Measurements from ENCODE around the gene DNAH8. TPM values are rescaled to one million over a fixed set of nuclear protein-coding genes. Genes with fewer than 3 reads are reported as not detected.
"Not testable (repeated sequence)": the region's sequence is repeated elsewhere in the genome, so short reads cannot be mapped to it uniquely, and the experiment has no call there.

The DNAH8 gene
- total RNA-seq, 1 donor from 2014 or later: not detected

DNA sequence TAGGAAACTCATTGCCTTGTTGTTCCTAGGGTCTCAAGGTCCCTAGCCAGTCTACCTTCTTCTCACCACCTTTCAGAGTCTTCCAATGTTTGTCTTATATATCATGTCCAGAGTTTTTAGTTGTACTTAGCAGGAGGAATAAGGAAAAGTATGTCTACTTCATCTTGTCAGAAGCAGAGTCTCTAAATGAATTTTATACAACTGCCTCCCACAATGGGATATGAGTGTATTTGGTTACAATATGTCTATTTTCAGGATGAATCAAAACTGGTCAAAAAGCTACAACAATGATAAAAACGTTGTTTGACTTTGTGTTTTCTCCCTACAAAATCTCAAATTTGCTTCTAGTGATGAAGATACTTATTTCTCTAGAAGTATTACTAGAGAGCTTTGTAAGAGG, 19.2 kb upstream of the DNAH8 start:
- no peaks in the 10 kb centered on the region for H3K27me3 Mint-ChIP-seq (ENCODE audit: low read depth, unreplicated experiment)
- Histone ChIP-seq H3K9ac (ENCODE audit: low read length) (no peak overlapping the region), H3K79me2 (ENCODE audit: insufficient read depth, low read length) (peaks cover 84% of the 10 kb centered on the region), H3K27ac (ENCODE audit: low read depth, low read length) (no peak overlapping the region), H2AFZ (ENCODE audit: low read depth, low read length) (no peak overlapping the region), H3K4me3 (ENCODE audit: insufficient read depth, low read depth, low read length) (no peak overlapping the region), H4K20me1 (ENCODE audit: insufficient read depth, low read length) (peaks cover 55% of the 10 kb centered on the region), H3K9me3 (ENCODE audit: insufficient read depth, low read depth, low read length) (peaks cover 3% of the 10 kb centered on the region), H3K4me1 (ENCODE audit: insufficient read depth, low read length) (no peaks in the 10 kb centered on the region), H3K4me2 (ENCODE audit: low read length) (no peak overlapping the region), H3K36me3 (ENCODE audit: insufficient read depth, low read length) (no peaks in the 10 kb centered on the region), H3K27me3 (ENCODE audit: insufficient read depth, low read length) (no peaks in the 10 kb centered on the region)
- H3K27ac Mint-ChIP-seq (ENCODE audit: unreplicated experiment): no peak overlapping the region
- H3K4me3 Mint-ChIP-seq (ENCODE audit: unreplicated experiment): no peak overlapping the region
- H3K4me1 Mint-ChIP-seq (ENCODE audit: low read depth, unreplicated experiment): no peaks in the 10 kb centered on the region
- no peak for DNase-seq (ENCODE audit: low read depth)
- FAIRE-seq: no peak
- peaks cover 18% of the 10 kb centered on the region for H3K36me3 Mint-ChIP-seq (ENCODE audit: low read depth, unreplicated experiment)
- peaks cover 9% of the 10 kb centered on the region for H3K9me3 Mint-ChIP-seq (ENCODE audit: unreplicated experiment)
- no peak for TF ChIP-seq EZH2 (IDR thresholded peaks at IDR 0.05; ENCODE audit: insufficient read depth, low read length)
- TF ChIP-seq, protein P1, sequence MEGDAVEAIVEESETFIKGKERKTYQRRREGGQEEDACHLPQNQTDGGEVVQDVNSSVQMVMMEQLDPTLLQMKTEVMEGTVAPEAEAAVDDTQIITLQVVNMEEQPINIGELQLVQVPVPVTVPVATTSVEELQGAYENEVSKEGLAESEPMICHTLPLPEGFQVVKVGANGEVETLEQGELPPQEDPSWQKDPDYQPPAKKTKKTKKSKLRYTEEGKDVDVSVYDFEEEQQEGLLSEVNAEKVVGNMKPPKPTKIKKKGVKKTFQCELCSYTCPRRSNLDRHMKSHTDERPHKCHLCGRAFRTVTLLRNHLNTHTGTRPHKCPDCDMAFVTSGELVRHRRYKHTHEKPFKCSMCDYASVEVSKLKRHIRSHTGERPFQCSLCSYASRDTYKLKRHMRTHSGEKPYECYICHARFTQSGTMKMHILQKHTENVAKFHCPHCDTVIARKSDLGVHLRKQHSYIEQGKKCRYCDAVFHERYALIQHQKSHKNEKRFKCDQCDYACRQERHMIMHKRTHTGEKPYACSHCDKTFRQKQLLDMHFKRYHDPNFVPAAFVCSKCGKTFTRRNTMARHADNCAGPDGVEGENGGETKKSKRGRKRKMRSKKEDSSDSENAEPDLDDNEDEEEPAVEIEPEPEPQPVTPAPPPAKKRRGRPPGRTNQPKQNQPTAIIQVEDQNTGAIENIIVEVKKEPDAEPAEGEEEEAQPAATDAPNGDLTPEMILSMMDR (IDR thresholded peaks at IDR 0.05; ENCODE audit: insufficient read depth, low read depth, low read length): no peak

DNA sequence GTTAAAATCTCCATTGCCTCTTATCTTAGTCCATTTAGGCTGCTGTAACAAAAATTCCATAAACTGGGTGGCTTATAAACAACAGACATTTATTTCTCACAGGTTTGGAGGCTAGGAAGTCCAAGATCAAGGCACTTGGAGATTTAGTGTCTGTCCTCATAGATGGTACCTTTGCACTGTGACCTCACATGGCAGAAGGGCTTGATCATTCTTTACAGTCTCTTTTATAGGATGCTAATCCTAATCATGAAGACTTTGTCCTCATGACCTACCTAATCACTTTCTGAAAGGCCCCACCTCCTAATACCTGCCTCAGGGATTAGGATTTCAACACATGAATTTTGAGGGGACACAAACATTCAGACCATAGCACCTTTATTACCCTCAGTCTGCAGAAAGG, 18.8 kb upstream of the DNAH8 start:
- Histone ChIP-seq H3K4me1 (ENCODE audit: insufficient read depth, low read length) (no peaks in the 10 kb centered on the region), H3K9ac (ENCODE audit: low read length) (no peak overlapping the region), H3K27me3 (ENCODE audit: insufficient read depth, low read length) (no peaks in the 10 kb centered on the region), H3K4me2 (ENCODE audit: low read length) (no peak overlapping the region), H2AFZ (ENCODE audit: low read depth, low read length) (no peak overlapping the region), H4K20me1 (ENCODE audit: insufficient read depth, low read length) (peaks cover 56% of the 10 kb centered on the region), H3K79me2 (ENCODE audit: insufficient read depth, low read length) (peaks cover 87% of the 10 kb centered on the region), H3K27ac (ENCODE audit: low read depth, low read length) (no peak overlapping the region), H3K4me3 (ENCODE audit: insufficient read depth, low read depth, low read length) (no peak overlapping the region), H3K36me3 (ENCODE audit: insufficient read depth, low read length) (no peaks in the 10 kb centered on the region), H3K9me3 (ENCODE audit: insufficient read depth, low read depth, low read length) (peaks cover 3% of the 10 kb centered on the region)
- Mint-ChIP-seq H3K36me3 (ENCODE audit: low read depth, unreplicated experiment) (peaks cover 18% of the 10 kb centered on the region), H3K27ac (ENCODE audit: unreplicated experiment) (no peak overlapping the region), H3K4me1 (ENCODE audit: low read depth, unreplicated experiment) (no peaks in the 10 kb centered on the region), H3K9me3 (ENCODE audit: unreplicated experiment) (peaks cover 9% of the 10 kb centered on the region), H3K4me3 (ENCODE audit: unreplicated experiment) (no peak overlapping the region), H3K27me3 (ENCODE audit: low read depth, unreplicated experiment) (no peaks in the 10 kb centered on the region)
- TF ChIP-seq, protein P1 (IDR thresholded peaks at IDR 0.05; ENCODE audit: insufficient read depth, low read depth, low read length): no peak
- TF ChIP-seq EZH2 (IDR thresholded peaks at IDR 0.05; ENCODE audit: insufficient read depth, low read length): no peak
- no peak for DNase-seq (ENCODE audit: low read depth)
- FAIRE-seq: no peak

DNA sequence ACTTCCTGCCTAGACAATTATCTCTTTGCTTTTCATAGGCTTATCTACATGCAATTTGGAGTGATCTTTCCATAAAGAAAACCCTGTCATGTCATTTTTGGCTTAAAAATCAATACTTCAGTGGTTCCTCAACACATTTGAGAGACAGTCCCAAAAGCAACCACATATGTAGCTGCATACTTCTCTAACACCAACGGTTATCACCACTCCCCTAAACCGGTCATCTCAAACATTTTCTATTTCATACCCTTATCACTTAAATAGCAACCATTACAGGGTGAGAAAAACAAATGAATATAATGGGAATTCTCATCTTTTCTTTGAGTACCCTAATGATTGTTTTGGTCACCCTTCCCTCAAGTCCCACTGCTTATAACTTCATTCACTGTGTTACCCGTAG, 17.3 kb upstream of the DNAH8 start:
- Histone ChIP-seq H3K36me3 (ENCODE audit: insufficient read depth, low read length) (no peaks in the 10 kb centered on the region), H3K4me1 (ENCODE audit: insufficient read depth, low read length) (peaks cover 5% of the 10 kb centered on the region), H3K4me3 (ENCODE audit: insufficient read depth, low read depth, low read length) (no peak overlapping the region), H4K20me1 (ENCODE audit: insufficient read depth, low read length) (peaks cover 50% of the 10 kb centered on the region), H3K4me2 (ENCODE audit: low read length) (no peak overlapping the region), H3K9me3 (ENCODE audit: insufficient read depth, low read depth, low read length) (peaks cover 3% of the 10 kb centered on the region), H2AFZ (ENCODE audit: low read depth, low read length) (no peak overlapping the region), H3K79me2 (ENCODE audit: insufficient read depth, low read length) (peaks cover 86% of the 10 kb centered on the region), H3K9ac (ENCODE audit: low read length) (no peak overlapping the region), H3K27me3 (ENCODE audit: insufficient read depth, low read length) (no peaks in the 10 kb centered on the region), H3K27ac (ENCODE audit: low read depth, low read length) (no peak overlapping the region)
- Mint-ChIP-seq H3K9me3 (ENCODE audit: unreplicated experiment) (peaks cover 9% of the 10 kb centered on the region), H3K4me1 (ENCODE audit: low read depth, unreplicated experiment) (no peaks in the 10 kb centered on the region), H3K27me3 (ENCODE audit: low read depth, unreplicated experiment) (no peaks in the 10 kb centered on the region), H3K4me3 (ENCODE audit: unreplicated experiment) (no peak overlapping the region), H3K36me3 (ENCODE audit: low read depth, unreplicated experiment) (peaks cover 18% of the 10 kb centered on the region), H3K27ac (ENCODE audit: unreplicated experiment) (no peak overlapping the region)
- DNase-seq (ENCODE audit: low read depth) (no peak), FAIRE-seq (no peak)
- TF ChIP-seq, protein P1 (IDR thresholded peaks at IDR 0.05; ENCODE audit: insufficient read depth, low read depth, low read length): no peak
- no peak for TF ChIP-seq EZH2 (IDR thresholded peaks at IDR 0.05; ENCODE audit: insufficient read depth, low read length)

- Histone ChIP-seq H3K79me2 (ENCODE audit: insufficient read depth, low read length) (peaks cover 74% of the 10 kb centered on the region), H4K20me1 (ENCODE audit: insufficient read depth, low read length) (peaks cover 42% of the 10 kb centered on the region)
- not testable (repeated sequence) for H3K9ac ChIP-seq (ENCODE audit: low read length); H3K27ac ChIP-seq (ENCODE audit: low read depth, low read length); H3K36me3 ChIP-seq (ENCODE audit: insufficient read depth, low read length); H3K4me1 Mint-ChIP-seq (ENCODE audit: low read depth, unreplicated experiment); H3K27me3 Mint-ChIP-seq (ENCODE audit: low read depth, unreplicated experiment); H3K9me3 ChIP-seq (ENCODE audit: insufficient read depth, low read depth, low read length); H3K27ac Mint-ChIP-seq (ENCODE audit: unreplicated experiment); H3K4me2 ChIP-seq (ENCODE audit: low read length); H3K9me3 Mint-ChIP-seq (ENCODE audit: unreplicated experiment); H3K4me3 ChIP-seq (ENCODE audit: insufficient read depth, low read depth, low read length); H3K27me3 ChIP-seq (ENCODE audit: insufficient read depth, low read length); H3K4me3 Mint-ChIP-seq (ENCODE audit: unreplicated experiment); H2AFZ ChIP-seq (ENCODE audit: low read depth, low read length); H3K4me1 ChIP-seq (ENCODE audit: insufficient read depth, low read length); FAIRE-seq; DNase-seq (ENCODE audit: low read depth)
- peaks cover 15% of the 10 kb centered on the region for H3K36me3 Mint-ChIP-seq (ENCODE audit: low read depth, unreplicated experiment)
Measured at GRCh38 chr6:38699702-38700101, 15.4 kb upstream of the DNAH8 start.
